WTC11 (cell line): ENCODE data around the gene PUS1. TPM values are rescaled to one million over a fixed set of nuclear protein-coding genes. Genes with fewer than 3 reads are reported as not detected.
"Not testable (repeated sequence)": the region's sequence is repeated elsewhere in the genome, so short reads cannot be mapped to it uniquely, and the experiment has no call there.

ENCODE experiments used
- ATAC-seq: fragments of 200-7000 bp; cut with Tn5 transposase; 2 replicates; pipeline ENCODE4 v1.10.0; 2021; ENCODE audit warnings: mild to moderate bottlenecking, moderate library complexity
- CTCF ChIA-PET: fragments of 300-600 bp; sonication (Branson Sonifier 250); formaldehyde crosslinking; loops from one replicate; lab custom pipeline; 2021; ENCODE audit warnings: antibody characterized with exemption; lab: Charles Lee
- POLR2A ChIA-PET: fragments of 350-600 bp; sonication (Branson Sonifier 250); formaldehyde crosslinking; loops from one replicate; lab custom pipeline; 2021; ENCODE audit warnings: antibody characterized with exemption; lab: Charles Lee
- DNase-seq: peaks from one replicate; pipeline ENCODE4 v3.0.0; 2021; ENCODE audit warnings: low spot score
- H3K27ac Mint-ChIP-seq: 2 replicates; pipeline ENCODE4 v1.8.0; 2021; ENCODE audit warnings: mixed read lengths
- H3K27me3 Mint-ChIP-seq: 2 replicates; pipeline ENCODE4 v1.8.0; 2021; ENCODE audit warnings: low read depth, mild to moderate bottlenecking, moderate library complexity, mixed read lengths
- H3K36me3 Mint-ChIP-seq: 2 replicates; pipeline ENCODE4 v1.8.0; 2021; ENCODE audit warnings: mixed read lengths
- H3K4me1 Mint-ChIP-seq: 2 replicates; pipeline ENCODE4 v1.8.0; 2022; ENCODE audit warnings: mixed read lengths
- H3K4me3 Mint-ChIP-seq: 2 replicates; pipeline ENCODE4 v1.8.0; 2021; ENCODE audit warnings: mild to moderate bottlenecking, moderate library complexity, mixed read lengths
- H3K9me3 Mint-ChIP-seq: 2 replicates; pipeline ENCODE4 v1.8.0; 2021; ENCODE audit warnings: mixed read lengths
- ARID4B ChIP-seq: sonication (generic); formaldehyde crosslinking; IDR thresholded peaks from 2 replicates; pipeline ENCODE4 v1.8.0; 2023; ENCODE audit warnings: missing genetic modification reagents, mild to moderate bottlenecking, borderline replicate concordance
- JUN ChIP-seq: sonication (generic); formaldehyde crosslinking; IDR thresholded peaks from 2 replicates; pipeline ENCODE4 v1.8.0; 2023; ENCODE audit warnings: mild to moderate bottlenecking, missing genetic modification reagents
- KAT7 ChIP-seq: sonication (generic); formaldehyde crosslinking; IDR thresholded peaks from 2 replicates; pipeline ENCODE4 v1.8.1; 2023; ENCODE audit warnings: missing genetic modification reagents, mild to moderate bottlenecking, borderline replicate concordance
- MXD4 ChIP-seq: fragments of 250-450 bp; sonication (Bioruptor Pico); IDR thresholded peaks from 2 replicates; pipeline ENCODE4 v1.8.0; 2021; ENCODE audit warnings: mild to moderate bottlenecking, moderate library complexity, borderline replicate concordance
- MYBL2 ChIP-seq: sonication (generic); formaldehyde crosslinking; IDR thresholded peaks from 2 replicates; pipeline ENCODE4 v1.8.1; 2023; ENCODE audit warnings: mild to moderate bottlenecking, moderate library complexity, missing genetic modification reagents
- RELA ChIP-seq: sonication (generic); formaldehyde crosslinking; IDR thresholded peaks from 2 replicates; pipeline ENCODE4 v1.8.1; 2022; ENCODE audit warnings: missing genetic modification reagents, mild to moderate bottlenecking, borderline replicate concordance
- RORB ChIP-seq: fragments of 250-450 bp; sonication (Bioruptor Pico); IDR thresholded peaks from 2 replicates; pipeline ENCODE4 v1.9.0; 2021; ENCODE audit warnings: mild to moderate bottlenecking
- SOX15 ChIP-seq: fragments of 250-450 bp; sonication (Bioruptor Pico); IDR thresholded peaks from 2 replicates; pipeline ENCODE4 v1.9.0; 2021; ENCODE audit warnings: mild to moderate bottlenecking
- TEAD4 ChIP-seq: sonication (generic); formaldehyde crosslinking; IDR thresholded peaks from 2 replicates; pipeline ENCODE4 v1.8.0; 2022; ENCODE audit warnings: mild to moderate bottlenecking, missing genetic modification reagents
- ZNF138 ChIP-seq: sonication (generic); formaldehyde crosslinking; conservative IDR thresholded peaks from 2 replicates; pipeline ENCODE4 v1.8.1; 2022; ENCODE audit warnings: mild to moderate bottlenecking, moderate library complexity, missing genetic modification reagents
- ZNF232 ChIP-seq: sonication (generic); formaldehyde crosslinking; IDR thresholded peaks from 2 replicates; pipeline ENCODE4 v1.8.0; 2022; ENCODE audit warnings: mild to moderate bottlenecking, missing genetic modification reagents
- ZNF263 ChIP-seq: sonication (generic); formaldehyde crosslinking; IDR thresholded peaks from 2 replicates; pipeline ENCODE4 v1.8.1; 2022; ENCODE audit warnings: low read depth, mild to moderate bottlenecking, moderate library complexity, missing genetic modification reagents
- ZNF425 ChIP-seq: fragments of 250-450 bp; sonication (Bioruptor Pico); conservative IDR thresholded peaks from 2 replicates; pipeline ENCODE4 v1.9.0; 2021; ENCODE audit warnings: mild to moderate bottlenecking
- total RNA-seq: library from RNA; stranded (reverse); gene quantifications from 3 replicates; pipeline ENCODE4 v1.2.3, GENCODE V29; 2021

PUS1 gene
- total RNA-seq, 1 experiment from 2014 or later: 97.4 TPM

GRCh38 chr12:131953810-131954209 lies 24.7 kb downstream of the PUS1 start:
- H3K27me3 Mint-ChIP-seq, CTCF ChIA-PET, H3K4me3 Mint-ChIP-seq: not testable (repeated sequence)

GRCh38 chr12:131954460-131954859 lies 25.4 kb downstream of the PUS1 start:
- POLR2A ChIA-PET: interaction anchor here (0.6 kb wide), 1 partner anchor 40 kb away, joined by 3 read pairs; no protein-coding TSS in a partner anchor
- H3K27me3 Mint-ChIP-seq: not testable (repeated sequence)
- CTCF ChIA-PET: interaction anchor here (0.7 kb wide), 1 partner anchor 103 kb away, joined by 3 read pairs; no protein-coding TSS in a partner anchor

More at GRCh38 chr12:131953810-131954209, 24.7 kb downstream of the PUS1 start:
- H3K9me3 Mint-ChIP-seq, H3K27ac Mint-ChIP-seq, ATAC-seq, DNase-seq, H3K36me3 Mint-ChIP-seq, H3K4me1 Mint-ChIP-seq, POLR2A ChIA-PET: not testable (repeated sequence)

GRCh38 chr12:131959116-131959515 lies 30.0 kb downstream of the PUS1 start:
- TF ChIP-seq MXD4 (CRISPR knock-in tag) (no peak), TEAD4 (no peak), JUN (CRISPR knock-in tag) (no peak), SOX15 (CRISPR knock-in tag) (no peak), ZNF232 (CRISPR knock-in tag) (no peak), ARID4B (CRISPR knock-in tag) (no peak), RORB (CRISPR knock-in tag) (no peak), MYBL2 (CRISPR knock-in tag) (no peak), RELA (CRISPR knock-in tag) (no peak), ZNF263 (CRISPR knock-in tag) (no peak), KAT7 (CRISPR knock-in tag) (no peak), ZNF138 (CRISPR knock-in tag) (no peak), ZNF425 (no peak)
- H3K27ac Mint-ChIP-seq: peak overlapping the region; percentile 50
- no peaks in the 10 kb centered on the region for H3K9me3 Mint-ChIP-seq

More at GRCh38 chr12:131954460-131954859, 25.4 kb downstream of the PUS1 start:
- not testable (repeated sequence) for DNase-seq, H3K9me3 Mint-ChIP-seq, H3K36me3 Mint-ChIP-seq, H3K4me3 Mint-ChIP-seq, ATAC-seq, H3K27ac Mint-ChIP-seq, H3K4me1 Mint-ChIP-seq

More at GRCh38 chr12:131959116-131959515, 30.0 kb downstream of the PUS1 start:
- DNase-seq: no peak
- ATAC-seq: no peak
- POLR2A ChIA-PET: no interaction called here
- Mint-ChIP-seq H3K36me3 (peaks cover 7% of the 10 kb centered on the region), H3K4me3 (no peak overlapping the region), H3K4me1 (peaks cover 7% of the 10 kb centered on the region), H3K27me3 (no peaks in the 10 kb centered on the region)
- CTCF ChIA-PET: interaction anchor here (1.8 kb wide), 1 partner anchor 10 kb away, joined by 5 read pairs; the partner anchor contains the start of gene EP400
